Activated naive CD8-positive, alpha-beta T cell (primary cell): Measurements from ENCODE around the gene EIPR1.
"Not testable (repeated sequence)": the region's sequence is repeated elsewhere in the genome, so short reads cannot be mapped to it uniquely, and the experiment has no call there.

Experiments used
- H3K27ac Mint-ChIP-seq: one replicate; pipeline ENCODE4 v1.8.0; 2021; ENCODE audit warnings: mixed read lengths
- H3K27me3 Mint-ChIP-seq: one replicate; pipeline ENCODE4 v1.8.0; 2021; ENCODE audit warnings: mixed read lengths
- H3K36me3 Mint-ChIP-seq: one replicate; pipeline ENCODE4 v1.8.0; 2021; ENCODE audit warnings: mixed read lengths
- H3K4me1 Mint-ChIP-seq: one replicate; pipeline ENCODE4 v1.8.0; 2021; ENCODE audit warnings: low read depth, mixed read lengths
- H3K4me3 Mint-ChIP-seq: one replicate; pipeline ENCODE4 v1.8.0; 2021; ENCODE audit warnings: mild to moderate bottlenecking, mixed read lengths
- H3K9me3 Mint-ChIP-seq: one replicate; pipeline ENCODE4 v1.8.0; 2021; ENCODE audit warnings: low read depth, mixed read lengths

The EIPR1 gene

DNA sequence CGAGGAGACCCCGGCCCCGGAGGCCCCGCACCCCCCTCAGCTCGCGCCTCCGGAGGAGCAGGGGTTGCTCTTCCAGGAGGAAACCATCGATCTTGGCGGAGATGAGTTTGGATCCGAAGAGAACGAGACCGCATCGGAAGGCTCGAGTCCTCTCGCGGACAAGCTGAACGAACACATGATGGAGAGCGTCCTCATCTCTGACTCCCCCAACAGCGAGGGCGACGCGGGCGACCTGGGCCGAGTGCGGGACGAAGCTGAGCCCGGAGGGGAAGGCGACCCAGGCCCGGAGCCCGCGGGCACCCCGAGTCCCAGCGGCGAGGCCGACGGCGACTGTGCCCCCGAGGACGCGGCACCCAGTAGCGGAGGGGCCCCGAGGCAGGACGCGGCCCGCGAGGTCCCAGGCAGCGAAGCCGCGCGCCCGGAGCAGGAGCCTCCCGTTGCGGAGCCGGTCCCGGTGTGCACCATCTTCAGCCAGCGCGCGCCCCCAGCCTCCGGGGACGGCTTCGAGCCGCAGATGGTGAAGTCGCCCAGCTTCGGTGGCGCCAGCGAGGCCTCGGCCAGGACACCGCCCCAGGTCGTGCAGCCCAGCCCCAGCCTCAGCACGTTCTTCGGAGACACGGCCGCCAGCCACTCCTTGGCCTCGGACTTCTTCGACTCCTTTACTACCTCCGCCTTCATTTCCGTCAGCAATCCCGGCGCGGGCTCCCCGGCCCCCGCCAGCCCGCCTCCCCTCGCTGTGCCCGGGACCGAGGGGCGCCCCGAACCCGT, 10.2 kb upstream of the EIPR1 start:
- no peak overlapping the region for H3K27ac Mint-ChIP-seq
- peaks cover 5% of the 10 kb centered on the region for H3K36me3 Mint-ChIP-seq
- H3K4me1 Mint-ChIP-seq, result peaks cover 29% of the 10 kb centered on the region
- H3K9me3 Mint-ChIP-seq, result no peaks in the 10 kb centered on the region
- H3K4me3 Mint-ChIP-seq, result no peak overlapping the region
- no peaks in the 10 kb centered on the region for H3K27me3 Mint-ChIP-seq

DNA sequence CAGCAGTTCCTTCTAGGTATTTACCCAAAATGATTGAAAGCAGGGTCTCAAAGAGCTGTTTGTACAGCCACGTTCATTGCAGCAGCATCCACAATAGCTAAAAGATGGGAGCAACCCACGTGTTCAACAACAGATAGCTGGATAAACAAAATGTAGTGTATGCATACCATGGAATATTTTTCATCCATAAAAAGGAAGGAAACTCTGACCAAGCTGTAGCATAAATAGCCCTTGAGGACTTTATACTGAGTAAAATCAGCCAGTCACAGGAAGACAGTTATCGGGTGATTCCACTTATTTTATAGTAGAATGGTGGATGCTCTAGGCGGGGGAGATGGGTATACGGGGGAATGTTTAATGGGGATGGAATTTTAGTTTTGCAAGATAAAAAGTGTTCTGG, 9.4 kb upstream of the EIPR1 start:
- H3K36me3 Mint-ChIP-seq, result peaks cover 5% of the 10 kb centered on the region
- H3K4me3 Mint-ChIP-seq, result no peak overlapping the region
- H3K4me1 Mint-ChIP-seq, result peaks cover 22% of the 10 kb centered on the region
- no peaks in the 10 kb centered on the region for H3K27me3 Mint-ChIP-seq
- H3K27ac Mint-ChIP-seq, result no peak overlapping the region
- H3K9me3 Mint-ChIP-seq, result no peaks in the 10 kb centered on the region

GRCh38 chr2:3386448-3386958, 8.9 kb upstream of the EIPR1 start:
- H3K27ac Mint-ChIP-seq, result no peak overlapping the region
- no peak overlapping the region for H3K4me3 Mint-ChIP-seq
- no peaks in the 10 kb centered on the region for H3K9me3 Mint-ChIP-seq
- H3K27me3 Mint-ChIP-seq, result no peaks in the 10 kb centered on the region
- peaks cover 21% of the 10 kb centered on the region for H3K4me1 Mint-ChIP-seq
- H3K36me3 Mint-ChIP-seq, result peaks cover 5% of the 10 kb centered on the region

DNA sequence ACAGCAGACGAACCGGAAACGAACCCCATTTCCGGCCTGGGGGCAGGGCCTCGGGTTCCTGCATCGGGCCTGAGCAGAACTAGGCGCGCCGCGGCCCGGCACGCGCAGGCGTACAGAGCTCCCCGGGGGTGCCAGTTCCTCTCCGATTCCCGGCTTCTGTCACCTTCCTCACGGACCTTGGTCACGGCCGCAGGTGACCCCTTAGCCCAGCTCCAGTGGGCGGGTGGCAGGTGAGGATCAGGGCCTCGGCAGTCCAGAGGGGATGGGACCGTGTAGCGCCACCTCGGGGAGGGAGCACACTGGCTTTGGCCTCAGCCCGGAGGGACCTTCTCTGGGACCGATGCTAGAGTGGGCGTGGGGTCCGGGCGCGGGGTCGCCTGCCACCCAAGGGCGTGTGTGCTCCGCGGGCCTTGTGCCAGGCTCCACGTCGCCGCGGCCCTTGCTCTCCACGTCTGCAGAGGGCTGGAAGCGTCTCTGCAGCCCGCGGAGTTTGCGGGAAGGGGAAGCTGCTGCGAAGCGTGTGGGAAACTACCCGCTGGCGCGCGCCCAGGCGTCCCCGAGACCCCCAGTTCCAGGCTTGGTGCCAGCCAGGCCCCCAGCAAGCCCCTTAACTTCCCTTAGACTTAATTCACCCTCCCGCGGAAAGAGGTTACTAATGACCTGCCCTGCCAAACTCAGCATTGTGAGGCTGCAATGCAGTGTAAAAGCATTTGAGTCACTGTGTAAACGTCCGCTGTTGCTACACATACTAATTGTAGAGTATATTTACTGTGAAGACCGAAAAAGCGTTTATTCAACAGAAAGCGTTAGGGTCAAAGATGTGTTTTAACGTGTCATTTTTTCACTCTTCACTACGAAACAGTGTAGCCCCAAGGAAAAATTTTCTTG, 2.3 kb upstream of the EIPR1 start, which contains the start of gene TRAPPC12:
Gene TRAPPC12 (plus strand): TSS at position 48 of the 888 bp plus-strand sequence. CDS start 7,930 bp downstream, outside the sequence.
- no peaks in the 10 kb centered on the region for H3K27me3 Mint-ChIP-seq
- H3K9me3 Mint-ChIP-seq, result no peaks in the 10 kb centered on the region
- peaks cover 7% of the 10 kb centered on the region for H3K36me3 Mint-ChIP-seq
- peaks cover 52% of the 10 kb centered on the region for H3K4me1 Mint-ChIP-seq
- peak within 1 kb of the TSS; percentile 95 for H3K4me3 Mint-ChIP-seq
- H3K27ac Mint-ChIP-seq, result peak within 1 kb of the TSS; percentile 93

- peaks cover 7% of the 10 kb centered on the region for H3K36me3 Mint-ChIP-seq
Measured at GRCh38 chr2:3379339-3379646, 1.7 kb upstream of the EIPR1 start.

DNA sequence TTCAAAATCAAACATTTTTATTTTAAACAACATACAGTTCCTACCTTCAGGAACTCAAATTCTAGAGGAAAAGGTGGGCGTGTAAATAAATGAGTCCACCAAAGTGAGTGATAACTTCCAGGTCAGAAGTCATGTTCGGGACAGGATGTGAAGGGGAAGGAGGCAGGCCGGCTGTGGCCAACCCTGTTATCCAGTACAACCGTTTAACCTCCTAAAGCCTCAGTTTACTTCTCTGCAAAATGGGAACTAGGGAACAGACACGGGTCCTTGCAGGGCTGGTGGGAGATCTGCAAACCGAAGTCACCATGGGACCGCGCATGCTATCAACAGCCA, 373 bp downstream of the EIPR1 start:
- no peaks in the 10 kb centered on the region for H3K27me3 Mint-ChIP-seq
- H3K9me3 Mint-ChIP-seq, result no peaks in the 10 kb centered on the region
- peak overlapping the region; percentile 93 for H3K27ac Mint-ChIP-seq
- peaks cover 7% of the 10 kb centered on the region for H3K36me3 Mint-ChIP-seq
- H3K4me1 Mint-ChIP-seq, result peaks cover 44% of the 10 kb centered on the region
- peak overlapping the region; percentile 95 for H3K4me3 Mint-ChIP-seq

More at GRCh38 chr2:3379339-3379646, 1.7 kb upstream of the EIPR1 start:
- peaks cover 47% of the 10 kb centered on the region for H3K4me1 Mint-ChIP-seq
- H3K4me3 Mint-ChIP-seq, result peak overlapping the region; percentile 95
- peak overlapping the region; percentile 90 for H3K27ac Mint-ChIP-seq
- H3K27me3 Mint-ChIP-seq, result no peaks in the 10 kb centered on the region
- no peaks in the 10 kb centered on the region for H3K9me3 Mint-ChIP-seq

DNA sequence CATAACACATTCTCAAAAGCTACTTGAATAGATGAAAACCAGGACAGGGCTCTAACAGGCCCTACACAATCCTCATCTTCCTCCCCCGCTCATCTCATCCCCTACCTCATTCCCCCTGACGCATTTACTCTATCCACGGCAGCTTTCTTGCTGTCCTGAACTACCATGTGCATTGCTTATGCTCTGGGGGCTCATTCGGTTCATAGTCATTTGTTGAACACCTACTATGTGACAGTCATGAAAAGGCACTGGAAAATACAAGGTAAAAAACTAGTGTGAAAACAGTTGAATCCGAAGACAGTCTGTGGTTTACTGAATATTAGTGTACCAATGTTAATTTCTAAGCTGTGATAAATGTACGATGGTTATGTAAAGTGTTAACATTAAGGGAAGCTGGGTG, 797 bp downstream of the EIPR1 start:
- Mint-ChIP-seq H3K4me1 (peaks cover 43% of the 10 kb centered on the region), H3K36me3 (peaks cover 7% of the 10 kb centered on the region), H3K27ac (peak overlapping the region; percentile 93), H3K4me3 (peak overlapping the region; percentile 95), H3K9me3 (no peaks in the 10 kb centered on the region), H3K27me3 (no peaks in the 10 kb centered on the region)

- H3K9me3 Mint-ChIP-seq, H3K27me3 Mint-ChIP-seq: not testable (repeated sequence)
Measured at GRCh38 chr2:3369340-3370181, 8.1 kb downstream of the EIPR1 start.

GRCh38 chr2:3368261-3368722, 9.3 kb downstream of the EIPR1 start:
- H3K9me3 Mint-ChIP-seq, result no peaks in the 10 kb centered on the region
- H3K4me3 Mint-ChIP-seq, result no peak overlapping the region
- H3K4me1 Mint-ChIP-seq, result peaks cover 24% of the 10 kb centered on the region
- H3K27ac Mint-ChIP-seq, result no peak overlapping the region
- H3K36me3 Mint-ChIP-seq, result peaks cover 10% of the 10 kb centered on the region
- no peaks in the 10 kb centered on the region for H3K27me3 Mint-ChIP-seq

More at GRCh38 chr2:3369340-3370181, 8.1 kb downstream of the EIPR1 start:
- H3K27ac Mint-ChIP-seq, H3K4me3 Mint-ChIP-seq, H3K36me3 Mint-ChIP-seq: not testable (repeated sequence)
- H3K4me1 Mint-ChIP-seq, result peaks cover 24% of the 10 kb centered on the region

DNA sequence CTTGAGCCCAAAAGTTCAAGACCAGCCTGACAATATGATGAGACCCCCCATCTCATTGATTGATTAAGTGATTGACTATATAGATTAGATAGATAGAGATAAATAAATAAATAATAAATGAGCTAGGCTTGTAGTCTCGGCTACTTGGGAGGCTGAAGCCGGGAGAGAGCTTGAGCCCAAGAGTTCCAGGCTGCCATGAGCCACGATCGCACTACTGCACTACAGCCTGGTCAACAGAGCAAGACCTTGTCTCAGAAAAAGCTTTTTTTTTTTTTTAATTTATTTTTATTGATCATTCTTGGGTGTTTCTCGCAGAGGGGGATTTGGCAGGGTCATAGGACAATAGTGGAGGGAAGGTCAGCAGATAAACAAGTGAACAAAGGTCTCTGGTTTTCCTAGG, 12.4 kb downstream of the EIPR1 start:
- no peak overlapping the region for H3K4me3 Mint-ChIP-seq
- no peak overlapping the region for H3K27ac Mint-ChIP-seq
- peaks cover 38% of the 10 kb centered on the region for H3K4me1 Mint-ChIP-seq
- no peaks in the 10 kb centered on the region for H3K27me3 Mint-ChIP-seq
- H3K36me3 Mint-ChIP-seq, result peaks cover 10% of the 10 kb centered on the region
- H3K9me3 Mint-ChIP-seq, result no peaks in the 10 kb centered on the region

DNA sequence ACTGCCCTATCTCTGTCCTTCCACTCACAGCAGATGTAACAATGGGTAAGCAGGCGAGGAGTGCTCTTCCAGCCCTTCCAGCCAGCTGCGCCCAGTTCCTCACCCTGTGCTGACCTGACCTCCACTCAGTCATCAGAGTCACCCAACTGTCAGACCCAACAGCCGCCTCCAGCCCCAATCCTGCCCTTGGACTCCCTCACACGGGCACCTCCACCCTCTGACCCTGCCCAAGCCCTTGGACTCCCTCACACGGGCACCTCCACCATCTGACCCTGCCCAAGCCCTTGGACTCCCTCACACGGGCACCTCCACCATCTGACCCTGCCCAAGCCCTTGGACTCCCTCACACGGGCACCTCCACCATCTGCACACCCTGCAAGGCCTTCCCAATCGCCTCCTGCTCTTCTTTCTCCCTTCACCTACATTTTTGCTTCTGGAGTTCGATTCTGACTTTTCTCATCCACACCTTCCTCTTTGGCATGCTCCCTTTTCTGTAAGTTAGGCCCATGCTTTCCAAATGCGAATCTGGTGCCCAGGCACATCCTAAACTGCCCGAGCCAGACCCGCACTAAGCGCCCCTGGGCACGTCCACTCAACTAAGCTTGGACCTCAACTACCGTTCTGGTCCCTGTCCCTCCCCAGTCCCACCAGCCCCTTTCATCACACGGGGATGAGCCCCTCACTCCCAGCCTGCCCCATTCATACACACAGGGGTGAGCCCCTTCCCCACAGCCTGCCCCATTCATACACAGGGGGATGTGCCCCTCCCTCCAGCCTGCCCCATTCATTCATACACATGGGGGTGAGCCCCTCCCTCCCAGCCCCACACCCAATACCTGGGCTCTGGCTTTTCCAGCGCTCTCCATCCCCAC, 15.9 kb downstream of the EIPR1 start:
- H3K36me3 Mint-ChIP-seq, result no peaks in the 10 kb centered on the region
- H3K9me3 Mint-ChIP-seq, result no peaks in the 10 kb centered on the region
- no peaks in the 10 kb centered on the region for H3K27me3 Mint-ChIP-seq
- H3K4me3 Mint-ChIP-seq, result no peak overlapping the region
- H3K4me1 Mint-ChIP-seq, result peaks cover 35% of the 10 kb centered on the region
- H3K27ac Mint-ChIP-seq, result no peak overlapping the region

DNA sequence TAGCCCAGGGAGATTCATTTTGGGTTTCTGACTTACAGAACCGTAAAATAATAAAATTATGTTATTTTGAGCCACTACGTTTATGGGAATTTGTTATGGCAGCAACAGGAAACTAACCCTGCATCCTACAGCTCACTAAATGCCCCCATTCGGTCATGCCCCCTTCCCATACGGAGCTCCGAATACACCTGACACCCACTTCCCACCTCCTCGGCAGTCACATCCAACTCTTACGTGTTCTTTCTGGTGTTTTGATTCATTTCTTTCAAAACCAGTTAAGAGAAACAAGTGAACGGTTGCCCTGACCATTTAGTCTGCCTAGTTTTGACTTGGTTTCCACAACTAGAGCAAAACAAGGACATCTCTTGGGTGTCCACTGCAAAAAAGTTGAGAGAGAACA, 19.7 kb downstream of the EIPR1 start:
- no peak overlapping the region for H3K4me3 Mint-ChIP-seq
- no peaks in the 10 kb centered on the region for H3K27me3 Mint-ChIP-seq
- no peak overlapping the region for H3K27ac Mint-ChIP-seq
- peaks cover 12% of the 10 kb centered on the region for H3K36me3 Mint-ChIP-seq
- peaks cover 24% of the 10 kb centered on the region for H3K4me1 Mint-ChIP-seq
- no peaks in the 10 kb centered on the region for H3K9me3 Mint-ChIP-seq

DNA sequence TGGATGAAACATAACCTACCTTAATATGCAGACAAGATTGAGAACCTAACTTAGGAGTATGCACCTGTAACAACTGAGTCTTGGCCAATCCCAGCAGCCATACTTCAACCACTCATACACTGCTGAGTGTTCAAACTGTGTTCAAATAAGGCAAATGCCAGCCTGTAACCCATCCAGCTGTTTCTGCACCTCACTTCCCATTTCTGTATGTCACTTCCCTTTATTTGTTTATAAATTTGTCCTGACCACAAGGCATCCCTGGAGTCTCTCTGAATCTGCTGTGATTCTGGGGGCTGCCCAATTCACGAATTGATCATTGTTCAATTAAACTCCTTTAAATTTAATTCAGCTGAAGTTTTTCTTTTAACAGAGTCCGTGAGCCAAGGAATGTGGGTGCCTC, 20.2 kb downstream of the EIPR1 start:
- not testable (repeated sequence) for H3K4me3 Mint-ChIP-seq, H3K27ac Mint-ChIP-seq
- peaks cover 16% of the 10 kb centered on the region for H3K36me3 Mint-ChIP-seq

DNA sequence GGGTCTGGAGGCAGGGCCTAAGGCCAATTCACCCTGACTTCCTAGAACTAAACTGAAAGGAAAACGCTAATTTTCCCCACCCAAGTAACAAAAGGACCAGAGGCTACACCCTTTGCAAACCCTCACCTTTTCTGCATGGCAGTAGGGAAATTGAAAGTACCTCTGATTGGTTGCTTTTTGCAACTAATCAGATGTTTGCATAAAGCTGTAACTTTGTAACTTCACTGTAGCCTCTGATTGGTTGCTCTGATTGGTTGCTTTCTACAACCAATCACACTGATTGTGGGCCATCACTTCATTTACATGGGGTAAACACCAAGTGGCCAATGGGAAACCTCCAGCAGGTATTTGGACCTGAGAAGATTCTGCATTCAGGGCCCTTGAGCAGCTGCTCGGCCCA, 20.8 kb downstream of the EIPR1 start:
- Mint-ChIP-seq H3K27me3 (no peaks in the 10 kb centered on the region), H3K4me3 (no peak overlapping the region), H3K27ac (no peak overlapping the region), H3K4me1 (peaks cover 19% of the 10 kb centered on the region), H3K36me3 (peaks cover 18% of the 10 kb centered on the region), H3K9me3 (no peaks in the 10 kb centered on the region)

More for the DNA sequence above, 20.2 kb downstream of the EIPR1 start:
- H3K4me1 Mint-ChIP-seq, result peaks cover 21% of the 10 kb centered on the region
- H3K27me3 Mint-ChIP-seq, H3K9me3 Mint-ChIP-seq: not testable (repeated sequence)
